ENCODE measurements around the gene CCSER1.
"Not testable (repeated sequence)": the region's sequence is repeated elsewhere in the genome, so short reads cannot be mapped to it uniquely, and the experiment has no call there.

Gene CCSER1

DNA sequence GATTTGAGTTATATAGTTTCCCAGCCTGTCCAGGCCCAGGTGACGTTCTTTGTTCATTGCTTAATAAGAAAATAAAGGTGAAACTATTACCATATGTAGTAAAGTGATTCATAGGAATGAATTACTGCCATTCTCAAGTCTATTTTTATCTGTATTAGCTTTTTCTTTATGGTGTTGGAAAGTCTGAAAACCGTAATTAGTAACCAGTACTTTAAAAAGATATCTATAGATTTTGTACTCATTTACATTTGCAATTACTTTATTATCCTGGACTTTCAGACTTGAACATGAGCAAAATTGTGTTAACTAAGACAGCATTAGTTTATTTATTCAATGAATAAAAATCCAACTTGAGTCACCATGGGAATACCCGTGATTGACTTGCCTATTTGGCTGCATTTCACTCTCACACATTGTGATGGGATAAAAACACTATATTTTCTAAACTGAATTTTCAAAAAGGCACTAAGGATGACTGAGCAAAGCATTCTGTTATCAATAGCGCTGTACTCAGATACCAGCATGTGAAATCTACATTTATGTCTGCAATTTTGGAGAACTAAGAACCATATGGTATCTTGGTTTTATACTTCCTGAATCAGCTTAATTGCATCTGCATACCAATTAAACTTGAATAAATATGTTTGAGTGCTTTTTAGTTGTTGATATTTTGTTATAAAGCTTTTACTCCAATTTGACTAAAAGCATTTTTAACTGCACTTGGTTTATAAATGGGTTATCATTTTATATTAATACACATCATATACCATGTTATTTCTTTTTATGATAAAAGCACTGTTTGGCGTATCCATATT is 154.6 kb downstream of the CCSER1 start:
- TF ChIP-seq CTCF (IDR thresholded peaks at IDR 0.05; ENCODE audit: control insufficient read depth, insufficient read depth, low read depth, low read length, missing control alignments): no peak
- DNase-seq (ENCODE audit: low read depth): no peak
- H3K4me3 ChIP-seq (ENCODE audit: control insufficient read depth, low read depth, low read length): no peak overlapping the region

DNA sequence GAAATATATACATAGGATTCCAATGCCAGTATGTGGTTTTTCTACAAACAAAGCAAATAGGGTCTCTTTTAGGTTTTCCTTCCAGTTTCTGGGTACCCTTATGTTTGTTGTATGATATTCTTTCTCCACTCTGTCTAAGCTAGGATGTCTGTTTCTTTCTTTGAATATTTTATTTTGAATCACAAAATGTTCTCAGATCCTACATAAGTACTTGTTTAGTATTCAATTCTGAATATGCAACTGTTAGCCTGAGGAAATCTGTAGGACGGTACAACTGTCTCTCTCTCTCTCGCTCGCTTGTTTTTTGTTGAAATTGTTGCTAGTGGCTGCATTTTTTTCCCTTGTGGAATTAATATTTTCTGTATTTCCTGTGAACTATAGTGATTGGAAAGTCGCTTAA is 163.2 kb downstream of the CCSER1 start:
- DNase-seq (ENCODE audit: low read depth): no peak
- TF ChIP-seq CTCF (IDR thresholded peaks at IDR 0.05; ENCODE audit: control insufficient read depth, insufficient read depth, low read depth, low read length, missing control alignments): no peak
- H3K4me3 ChIP-seq (ENCODE audit: control insufficient read depth, low read depth, low read length): no peak overlapping the region

- DNase-seq (ENCODE audit: low read depth): no peak
Measured at GRCh38 chr4:90292438-90292837, 165.2 kb downstream of the CCSER1 start.

DNA sequence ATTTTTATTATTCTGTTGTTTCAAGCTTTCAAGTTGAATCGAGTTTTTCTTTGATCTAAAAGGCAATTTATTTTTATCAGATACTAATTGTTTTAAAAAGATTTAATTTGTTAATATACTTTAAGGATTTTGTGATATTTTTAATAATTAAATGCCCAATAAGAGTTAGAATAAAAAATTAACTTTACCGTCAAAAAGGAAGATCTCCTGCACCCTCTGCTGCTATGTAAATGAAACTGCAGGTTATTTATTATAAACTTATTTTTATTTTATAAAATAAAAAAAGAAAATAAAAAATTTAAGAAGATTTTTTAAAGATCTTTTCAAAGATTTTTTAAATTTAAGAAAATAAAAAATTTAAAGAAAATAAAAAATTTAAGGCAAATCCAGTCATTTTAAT is 166.1 kb downstream of the CCSER1 start:
- DNase-seq (ENCODE audit: low read depth): no peak
- H3K4me3 ChIP-seq (ENCODE audit: control insufficient read depth, low read depth, low read length): no peak overlapping the region
- peak; percentile 20 for TF ChIP-seq CTCF (IDR thresholded peaks at IDR 0.05; ENCODE audit: control insufficient read depth, insufficient read depth, low read depth, low read length, missing control alignments)

More at GRCh38 chr4:90292438-90292837, 165.2 kb downstream of the CCSER1 start:
- TF ChIP-seq CTCF (IDR thresholded peaks at IDR 0.05; ENCODE audit: control insufficient read depth, insufficient read depth, low read depth, low read length, missing control alignments): no peak
- H3K4me3 ChIP-seq (ENCODE audit: control insufficient read depth, low read depth, low read length): no peak overlapping the region

- DNase-seq (ENCODE audit: low read depth): no peak
- TF ChIP-seq CTCF (IDR thresholded peaks at IDR 0.05; ENCODE audit: control insufficient read depth, insufficient read depth, low read depth, low read length, missing control alignments): no peak
Measured at GRCh38 chr4:90299373-90299772, 172.2 kb downstream of the CCSER1 start.

DNA sequence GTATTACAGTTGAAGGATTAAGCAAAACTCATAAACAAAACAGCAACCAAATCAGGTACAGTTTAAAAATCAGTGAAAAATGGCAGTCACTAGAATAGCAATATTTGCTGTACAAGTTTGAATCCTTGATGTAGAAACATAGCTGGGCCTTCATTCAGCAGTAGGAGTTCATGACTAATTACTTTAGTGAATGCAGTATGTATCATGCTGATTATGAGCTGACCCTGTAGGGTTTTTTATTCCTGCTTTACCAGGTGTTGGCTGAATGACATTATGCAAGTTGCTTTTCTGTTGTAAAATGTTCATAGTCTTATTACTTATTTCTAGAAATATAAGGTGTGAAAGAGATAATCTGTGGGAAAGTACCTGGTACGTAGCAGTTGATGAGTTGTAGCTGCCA is 179.6 kb downstream of the CCSER1 start:
- H3K4me3 ChIP-seq (ENCODE audit: control insufficient read depth, low read depth, low read length): no peak overlapping the region
- TF ChIP-seq CTCF (IDR thresholded peaks at IDR 0.05; ENCODE audit: control insufficient read depth, insufficient read depth, low read depth, low read length, missing control alignments): no peak
- no peak for DNase-seq (ENCODE audit: low read depth)

More at GRCh38 chr4:90299373-90299772, 172.2 kb downstream of the CCSER1 start:
- no peak overlapping the region for H3K4me3 ChIP-seq (ENCODE audit: control insufficient read depth, low read depth, low read length)

DNA sequence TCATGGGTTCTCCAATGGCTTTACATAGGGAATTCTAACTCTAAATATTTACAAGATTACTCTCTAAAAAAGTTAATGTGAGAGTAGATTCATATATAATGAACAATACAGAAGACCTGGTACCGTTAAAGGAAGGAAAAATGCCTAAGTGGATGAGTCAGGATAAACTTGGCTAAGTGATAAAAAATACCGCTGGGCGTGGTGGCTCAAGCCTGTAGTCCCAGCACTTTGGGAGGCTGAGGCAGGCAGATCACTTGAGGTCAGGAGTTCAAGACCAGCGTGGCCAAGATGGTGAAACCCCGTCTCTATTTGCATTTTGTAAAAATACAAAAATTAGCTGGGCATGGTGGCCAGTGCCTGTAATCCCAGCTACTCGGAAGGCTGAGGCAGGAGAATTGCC is 189.9 kb downstream of the CCSER1 start:
- DNase-seq (ENCODE audit: low read depth); H3K4me3 ChIP-seq (ENCODE audit: control insufficient read depth, low read depth, low read length): not testable (repeated sequence)
